HEK293 (cell line): ENCODE data around the gene DPYD.

Experiments
- CTCF ChIA-PET: fragments of 350-600 bp; formaldehyde crosslinking; extraction: SDS; loops from one replicate; lab custom pipeline; 2021; ENCODE audit warnings: antibody characterized with exemption; lab: Yijun Ruan, JAX
- POLR2A ChIA-PET: fragments of 300-600 bp; formaldehyde crosslinking; extraction: SDS; loops from one replicate; lab custom pipeline; 2020; ENCODE audit warnings: antibody characterized with exemption, inconsistent platforms; lab: Yijun Ruan, JAX
- H3K27ac ChIP-seq: fragments of 200-500 bp; sonication (Bioruptor generic); 2 replicates; pipeline ENCODE4 v1.5.1; 2014; ENCODE audit warnings: low read depth, low read length, control low read depth, inconsistent platforms; ENCODE audit errors: extremely low read depth
- H3K36me3 ChIP-seq, 2 experiments: fragments of 200-500 bp in 1 of 2; sonication (Bioruptor generic) in 1 of 2; 1 replicate in 1 of 2; 2 replicates in 1 of 2; pipeline ENCODE4 v1.5.1; 2014 to 2017; ENCODE audit warnings: inconsistent platforms in 2 of 2, low read length in 2 of 2; ENCODE audit not compliant: control insufficient read depth in 2 of 2, insufficient read depth in 1 of 2
- H3K4me1 ChIP-seq: fragments of 200-500 bp; sonication (Bioruptor generic); 2 replicates; pipeline ENCODE4 v1.5.1; 2014; ENCODE audit warnings: mild to moderate bottlenecking, low read length, inconsistent platforms; ENCODE audit not compliant: control insufficient read depth, insufficient read depth
- H3K4me3 ChIP-seq: 2 replicates; pipeline ENCODE4 v1.5.1; 2011; ENCODE audit warnings: low read depth, mild to moderate bottlenecking, control low read depth, low read length, moderate library complexity
- H3K9me3 ChIP-seq: fragments of 200-500 bp; sonication (Bioruptor generic); 2 replicates; pipeline ENCODE4 v1.5.1; 2014; ENCODE audit warnings: low read depth, low read length, inconsistent platforms; ENCODE audit not compliant: control insufficient read depth, insufficient read depth
- HOXA7 ChIP-seq: sonication (generic); formaldehyde crosslinking; IDR thresholded peaks from 2 replicates; pipeline ENCODE4 v1.8.1; 2022; ENCODE audit warnings: missing genetic modification reagents, borderline replicate concordance
- KLF9 ChIP-seq: fragments of 450-650 bp; formaldehyde crosslinking; IDR thresholded peaks from 2 replicates; pipeline ENCODE4 v1.5.1; 2016; ENCODE audit warnings: missing biosample characterization, missing genetic modification characterization, low read depth
- PRDM1 ChIP-seq: fragments of 450-650 bp; formaldehyde crosslinking; IDR thresholded peaks from 2 replicates; pipeline ENCODE4; 2016; ENCODE audit warnings: missing biosample characterization, missing genetic modification characterization
- ZBTB17 ChIP-seq: fragments of 450-650 bp; formaldehyde crosslinking; IDR thresholded peaks from 2 replicates; pipeline ENCODE4 v1.5.1; 2016; ENCODE audit warnings: missing biosample characterization, missing genetic modification characterization
- ZBTB21 ChIP-seq: fragments of 450-650 bp; formaldehyde crosslinking; IDR thresholded peaks from 2 replicates; pipeline ENCODE4 v1.5.1; 2017; ENCODE audit warnings: missing biosample characterization, missing genetic modification characterization
- ZBTB7A ChIP-seq: fragments of 450-650 bp; formaldehyde crosslinking; IDR thresholded peaks from 2 replicates; pipeline ENCODE4 v1.5.1; 2016; ENCODE audit warnings: low read depth, missing biosample characterization, missing genetic modification characterization
- ZFP3 ChIP-seq: fragments of 450-650 bp; formaldehyde crosslinking; IDR thresholded peaks from 2 replicates; pipeline ENCODE4 v1.5.1; 2016; ENCODE audit warnings: low read depth, missing biosample characterization, missing genetic modification characterization
- ZFP37 ChIP-seq: fragments of 450-650 bp; formaldehyde crosslinking; IDR thresholded peaks from 2 replicates; pipeline ENCODE4 v1.5.1; 2016; ENCODE audit warnings: missing biosample characterization, missing genetic modification characterization
- ZNF112 ChIP-seq: fragments of 450-650 bp; formaldehyde crosslinking; IDR thresholded peaks from 2 replicates; pipeline ENCODE4 v1.5.0; 2017; ENCODE audit warnings: missing biosample characterization, missing genetic modification characterization
- ZNF132 ChIP-seq: fragments of 450-650 bp; formaldehyde crosslinking; IDR thresholded peaks from 2 replicates; pipeline ENCODE4 v1.5.1; 2017; ENCODE audit warnings: missing biosample characterization, missing genetic modification characterization, borderline replicate concordance
- ZNF146 ChIP-seq: fragments of 450-650 bp; formaldehyde crosslinking; IDR thresholded peaks from 2 replicates; pipeline ENCODE4 v1.5.1; 2016; ENCODE audit warnings: missing biosample characterization, missing genetic modification characterization
- ZNF169 ChIP-seq: fragments of 450-650 bp; formaldehyde crosslinking; IDR thresholded peaks from 2 replicates; pipeline ENCODE4 v1.5.1; 2016; ENCODE audit warnings: missing biosample characterization, missing genetic modification characterization
- ZNF266 ChIP-seq: fragments of 450-650 bp; formaldehyde crosslinking; IDR thresholded peaks from 2 replicates; pipeline ENCODE4 v1.5.1; 2016; ENCODE audit warnings: missing biosample characterization, missing genetic modification characterization, low read depth
- ZNF416 ChIP-seq: fragments of 450-650 bp; formaldehyde crosslinking; IDR thresholded peaks from 2 replicates; pipeline ENCODE4 v1.5.1; 2016; ENCODE audit warnings: missing biosample characterization, missing genetic modification characterization
- ZNF473 ChIP-seq: fragments of 450-650 bp; formaldehyde crosslinking; IDR thresholded peaks from 2 replicates; pipeline ENCODE4 v1.5.1; 2017; ENCODE audit warnings: missing biosample characterization, missing genetic modification characterization
- ZNF561 ChIP-seq: fragments of 450-650 bp; IDR thresholded peaks from 2 replicates; pipeline ENCODE4 v1.5.1; 2018; ENCODE audit warnings: missing biosample characterization, missing genetic modification characterization, borderline replicate concordance
- ZNF654 ChIP-seq: fragments of 450-650 bp; formaldehyde crosslinking; IDR thresholded peaks from 2 replicates; pipeline ENCODE4 v1.5.1; 2016; ENCODE audit warnings: low read depth, missing biosample characterization, missing genetic modification characterization
- ZSCAN23 ChIP-seq: fragments of 450-650 bp; formaldehyde crosslinking; IDR thresholded peaks from 2 replicates; pipeline ENCODE4 v1.5.1; 2016; ENCODE audit warnings: missing biosample characterization, missing genetic modification characterization
- ZSCAN30 ChIP-seq: fragments of 450-650 bp; IDR thresholded peaks from 2 replicates; pipeline ENCODE4 v1.5.1; 2018; ENCODE audit warnings: missing biosample characterization, mild to moderate bottlenecking, missing genetic modification characterization, moderate library complexity
- TF ChIP-seq, protein P1 (sequence below): fragments of 450-650 bp; formaldehyde crosslinking; IDR thresholded peaks from 2 replicates; pipeline ENCODE4 v1.5.1; 2016; ENCODE audit warnings: missing biosample characterization, missing genetic modification characterization
- TF ChIP-seq, protein P2 (sequence below): sonication (generic); formaldehyde crosslinking; IDR thresholded peaks from 2 replicates; pipeline ENCODE4 v1.8.1; 2022; ENCODE audit warnings: mild to moderate bottlenecking, moderate library complexity, missing genetic modification reagents
- TF ChIP-seq, protein P3 (sequence below): fragments of 450-650 bp; formaldehyde crosslinking; IDR thresholded peaks from 2 replicates; pipeline ENCODE4 v1.5.1; 2016; ENCODE audit warnings: missing biosample characterization, missing genetic modification characterization, low read depth
- TF ChIP-seq, protein P4 (sequence below): fragments of 450-650 bp; formaldehyde crosslinking; IDR thresholded peaks from 2 replicates; pipeline ENCODE4 v1.5.1; 2016; ENCODE audit warnings: missing biosample characterization, missing genetic modification characterization
- TF ChIP-seq, protein P5 (sequence below): fragments of 450-650 bp; formaldehyde crosslinking; IDR thresholded peaks from 2 replicates; pipeline ENCODE4 v1.5.1; 2016; ENCODE audit warnings: missing biosample characterization, missing genetic modification characterization
- TF ChIP-seq, protein P6 (sequence below): fragments of 450-650 bp; formaldehyde crosslinking; IDR thresholded peaks from 2 replicates; pipeline ENCODE4 v1.5.1; 2016; ENCODE audit warnings: missing biosample characterization, missing genetic modification characterization
- TF ChIP-seq, protein P7 (sequence below): fragments of 450-650 bp; formaldehyde crosslinking; IDR thresholded peaks from 2 replicates; pipeline ENCODE4 v1.5.1; 2016; ENCODE audit warnings: missing biosample characterization, missing genetic modification characterization

Gene DPYD

DNA sequence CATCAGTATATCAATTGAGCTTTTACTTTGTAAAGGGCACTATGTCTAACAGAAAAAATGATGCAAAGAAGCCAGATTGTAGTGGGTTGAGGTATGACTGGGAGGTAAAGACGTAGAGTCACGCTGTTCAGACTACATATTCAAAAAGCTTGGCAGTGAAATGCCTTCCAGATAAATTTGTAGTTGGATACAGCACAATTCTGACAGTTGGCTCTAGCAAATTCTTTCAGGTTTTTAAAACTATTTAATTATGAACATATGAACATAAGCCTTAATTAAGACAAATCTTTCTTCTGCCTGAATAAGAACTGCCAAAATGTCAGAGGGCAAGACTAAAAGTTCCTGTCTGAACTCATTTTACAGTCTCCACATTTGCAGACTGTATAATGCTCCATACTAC, 118.8 kb downstream of the DPYD start (continued):
- TF ChIP-seq, protein P1, sequence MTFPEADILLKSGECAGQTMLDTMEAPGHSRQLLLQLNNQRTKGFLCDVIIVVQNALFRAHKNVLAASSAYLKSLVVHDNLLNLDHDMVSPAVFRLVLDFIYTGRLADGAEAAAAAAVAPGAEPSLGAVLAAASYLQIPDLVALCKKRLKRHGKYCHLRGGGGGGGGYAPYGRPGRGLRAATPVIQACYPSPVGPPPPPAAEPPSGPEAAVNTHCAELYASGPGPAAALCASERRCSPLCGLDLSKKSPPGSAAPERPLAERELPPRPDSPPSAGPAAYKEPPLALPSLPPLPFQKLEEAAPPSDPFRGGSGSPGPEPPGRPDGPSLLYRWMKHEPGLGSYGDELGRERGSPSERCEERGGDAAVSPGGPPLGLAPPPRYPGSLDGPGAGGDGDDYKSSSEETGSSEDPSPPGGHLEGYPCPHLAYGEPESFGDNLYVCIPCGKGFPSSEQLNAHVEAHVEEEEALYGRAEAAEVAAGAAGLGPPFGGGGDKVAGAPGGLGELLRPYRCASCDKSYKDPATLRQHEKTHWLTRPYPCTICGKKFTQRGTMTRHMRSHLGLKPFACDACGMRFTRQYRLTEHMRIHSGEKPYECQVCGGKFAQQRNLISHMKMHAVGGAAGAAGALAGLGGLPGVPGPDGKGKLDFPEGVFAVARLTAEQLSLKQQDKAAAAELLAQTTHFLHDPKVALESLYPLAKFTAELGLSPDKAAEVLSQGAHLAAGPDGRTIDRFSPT (tag by site-specific recombination) = no peak
- no peak for TF ChIP-seq ZFP3 (tag by site-specific recombination)
- TF ChIP-seq, protein P2, sequence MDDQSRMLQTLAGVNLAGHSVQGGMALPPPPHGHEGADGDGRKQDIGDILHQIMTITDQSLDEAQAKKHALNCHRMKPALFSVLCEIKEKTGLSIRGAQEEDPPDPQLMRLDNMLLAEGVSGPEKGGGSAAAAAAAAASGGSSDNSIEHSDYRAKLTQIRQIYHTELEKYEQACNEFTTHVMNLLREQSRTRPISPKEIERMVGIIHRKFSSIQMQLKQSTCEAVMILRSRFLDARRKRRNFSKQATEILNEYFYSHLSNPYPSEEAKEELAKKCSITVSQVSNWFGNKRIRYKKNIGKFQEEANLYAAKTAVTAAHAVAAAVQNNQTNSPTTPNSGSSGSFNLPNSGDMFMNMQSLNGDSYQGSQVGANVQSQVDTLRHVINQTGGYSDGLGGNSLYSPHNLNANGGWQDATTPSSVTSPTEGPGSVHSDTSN = no peak
- TF ChIP-seq ZNF132 (tag by site-specific recombination) = no peak
- TF ChIP-seq, all 188 proteins: peak for 0

DNA sequence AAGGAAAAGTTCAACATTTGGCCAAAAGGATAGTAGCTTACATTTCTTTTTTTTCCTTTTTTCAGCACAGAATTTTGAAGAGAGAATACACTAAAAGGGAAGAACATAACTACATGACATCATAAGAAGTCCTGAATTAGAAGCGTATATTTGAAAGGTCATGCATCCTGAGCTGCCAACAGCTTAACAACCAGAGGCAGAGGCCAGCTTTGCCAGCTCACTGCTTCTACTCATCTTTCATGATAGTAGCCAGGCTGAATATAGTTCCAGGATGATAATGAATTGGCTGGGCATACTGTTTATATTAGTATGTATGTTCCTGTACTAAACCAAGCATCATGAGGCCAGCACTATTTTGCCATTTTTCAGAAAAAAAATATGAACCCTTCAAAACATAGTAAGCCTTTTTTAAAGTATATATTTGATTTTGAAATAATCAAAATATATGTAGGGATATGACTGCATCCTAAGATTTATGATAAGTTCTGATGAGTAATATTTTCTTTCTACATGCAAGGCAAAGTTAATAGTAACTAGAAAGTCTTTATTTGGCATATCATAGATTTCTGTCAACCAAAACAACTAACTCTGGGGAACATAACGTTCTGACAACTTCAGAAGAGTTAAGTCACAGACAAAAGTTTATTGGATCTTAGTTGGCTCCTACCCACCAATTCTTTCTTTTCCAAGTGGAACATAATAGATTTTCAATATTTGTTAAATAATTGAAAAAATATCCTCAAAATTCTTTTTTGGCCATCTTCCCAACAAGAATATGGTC, 123.2 kb downstream of the DPYD start:
- CTCF ChIA-PET = interaction anchor here (1.2 kb wide), 1 partner anchor 14 kb away, joined by 3 read pairs; no protein-coding TSS in a partner anchor

DNA sequence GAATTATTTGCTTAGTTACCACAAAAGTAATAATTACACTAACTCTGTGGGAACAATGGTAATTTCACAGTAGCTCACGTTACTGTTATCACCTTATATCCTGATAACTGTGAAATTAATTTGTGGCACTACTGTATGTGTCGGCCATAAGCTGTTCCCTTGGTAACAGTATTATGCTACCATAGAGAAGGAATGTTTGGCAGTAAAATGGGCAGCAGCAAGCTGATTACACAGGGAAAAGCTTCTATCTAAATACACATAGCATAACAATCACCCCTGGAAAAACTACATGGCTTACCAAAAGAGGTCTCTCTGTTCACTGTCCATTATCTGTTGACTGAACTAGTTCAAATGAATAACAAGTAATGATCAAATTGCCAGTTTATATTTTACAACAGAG, 124.1 kb downstream of the DPYD start:
- H3K9me3 ChIP-seq = no peaks in the 10 kb centered on the region
- no peaks in the 10 kb centered on the region for H3K36me3 ChIP-seq
- ChIA-PET POLR2A (no interaction called here), CTCF (interaction anchor here (1.2 kb wide), 1 partner anchor 13 kb away, joined by 3 read pairs; no protein-coding TSS in a partner anchor)
- no peak overlapping the region for H3K27ac ChIP-seq
- H3K4me1 ChIP-seq = no peaks in the 10 kb centered on the region; the same call in 1 of the 2 replicates
- no peak overlapping the region for H3K4me3 ChIP-seq
- TF ChIP-seq ZNF169 (tag by site-specific recombination) (no peak), ZBTB17 (tag by site-specific recombination) (no peak), ZSCAN30 (tag by site-specific recombination) (no peak), ZNF416 (tag by site-specific recombination) (no peak), ZNF112 (tag by site-specific recombination) (no peak), KLF9 (tag by site-specific recombination) (no peak), PRDM1 (tag by site-specific recombination) (no peak)
- TF ChIP-seq, protein P3, sequence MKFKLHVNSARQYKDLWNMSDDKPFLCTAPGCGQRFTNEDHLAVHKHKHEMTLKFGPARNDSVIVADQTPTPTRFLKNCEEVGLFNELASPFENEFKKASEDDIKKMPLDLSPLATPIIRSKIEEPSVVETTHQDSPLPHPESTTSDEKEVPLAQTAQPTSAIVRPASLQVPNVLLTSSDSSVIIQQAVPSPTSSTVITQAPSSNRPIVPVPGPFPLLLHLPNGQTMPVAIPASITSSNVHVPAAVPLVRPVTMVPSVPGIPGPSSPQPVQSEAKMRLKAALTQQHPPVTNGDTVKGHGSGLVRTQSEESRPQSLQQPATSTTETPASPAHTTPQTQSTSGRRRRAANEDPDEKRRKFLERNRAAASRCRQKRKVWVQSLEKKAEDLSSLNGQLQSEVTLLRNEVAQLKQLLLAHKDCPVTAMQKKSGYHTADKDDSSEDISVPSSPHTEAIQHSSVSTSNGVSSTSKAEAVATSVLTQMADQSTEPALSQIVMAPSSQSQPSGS = no peak
- TF ChIP-seq, protein P4, sequence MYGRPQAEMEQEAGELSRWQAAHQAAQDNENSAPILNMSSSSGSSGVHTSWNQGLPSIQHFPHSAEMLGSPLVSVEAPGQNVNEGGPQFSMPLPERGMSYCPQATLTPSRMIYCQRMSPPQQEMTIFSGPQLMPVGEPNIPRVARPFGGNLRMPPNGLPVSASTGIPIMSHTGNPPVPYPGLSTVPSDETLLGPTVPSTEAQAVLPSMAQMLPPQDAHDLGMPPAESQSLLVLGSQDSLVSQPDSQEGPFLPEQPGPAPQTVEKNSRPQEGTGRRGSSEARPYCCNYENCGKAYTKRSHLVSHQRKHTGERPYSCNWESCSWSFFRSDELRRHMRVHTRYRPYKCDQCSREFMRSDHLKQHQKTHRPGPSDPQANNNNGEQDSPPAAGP = no peak
- TF ChIP-seq, protein P2 = no peak
- TF ChIP-seq, protein P5, sequence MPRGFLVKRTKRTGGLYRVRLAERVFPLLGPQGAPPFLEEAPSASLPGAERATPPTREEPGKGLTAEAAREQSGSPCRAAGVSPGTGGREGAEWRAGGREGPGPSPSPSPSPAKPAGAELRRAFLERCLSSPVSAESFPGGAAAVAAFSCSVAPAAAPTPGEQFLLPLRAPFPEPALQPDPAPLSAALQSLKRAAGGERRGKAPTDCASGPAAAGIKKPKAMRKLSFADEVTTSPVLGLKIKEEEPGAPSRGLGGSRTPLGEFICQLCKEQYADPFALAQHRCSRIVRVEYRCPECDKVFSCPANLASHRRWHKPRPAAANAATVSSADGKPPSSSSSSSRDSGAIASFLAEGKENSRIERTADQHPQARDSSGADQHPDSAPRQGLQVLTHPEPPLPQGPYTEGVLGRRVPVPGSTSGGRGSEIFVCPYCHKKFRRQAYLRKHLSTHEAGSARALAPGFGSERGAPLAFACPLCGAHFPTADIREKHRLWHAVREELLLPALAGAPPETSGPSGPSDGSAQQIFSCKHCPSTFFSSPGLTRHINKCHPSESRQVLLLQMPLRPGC (tag by site-specific recombination) = no peak

More for the DNA sequence above, 123.2 kb downstream of the DPYD start:
- no peaks in the 10 kb centered on the region for H3K9me3 ChIP-seq
- H3K27ac ChIP-seq = no peak overlapping the region
- no peak overlapping the region for H3K4me3 ChIP-seq
- no peak for TF ChIP-seq ZNF266 (tag by site-specific recombination)
- TF ChIP-seq, protein P6, sequence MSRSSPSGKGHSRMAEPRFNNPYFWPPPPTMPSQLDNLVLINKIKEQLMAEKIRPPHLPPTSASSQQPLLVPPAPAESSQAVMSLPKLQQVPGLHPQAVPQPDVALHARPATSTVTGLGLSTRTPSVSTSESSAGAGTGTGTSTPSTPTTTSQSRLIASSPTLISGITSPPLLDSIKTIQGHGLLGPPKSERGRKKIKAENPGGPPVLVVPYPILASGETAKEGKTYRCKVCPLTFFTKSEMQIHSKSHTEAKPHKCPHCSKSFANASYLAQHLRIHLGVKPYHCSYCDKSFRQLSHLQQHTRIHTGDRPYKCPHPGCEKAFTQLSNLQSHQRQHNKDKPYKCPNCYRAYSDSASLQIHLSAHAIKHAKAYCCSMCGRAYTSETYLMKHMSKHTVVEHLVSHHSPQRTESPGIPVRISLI (tag by site-specific recombination) = no peak
- no peak for TF ChIP-seq HOXA7
- TF ChIP-seq ZBTB21 = no peak
- no peak for TF ChIP-seq ZNF146 (tag by site-specific recombination)
- TF ChIP-seq, protein P7, sequence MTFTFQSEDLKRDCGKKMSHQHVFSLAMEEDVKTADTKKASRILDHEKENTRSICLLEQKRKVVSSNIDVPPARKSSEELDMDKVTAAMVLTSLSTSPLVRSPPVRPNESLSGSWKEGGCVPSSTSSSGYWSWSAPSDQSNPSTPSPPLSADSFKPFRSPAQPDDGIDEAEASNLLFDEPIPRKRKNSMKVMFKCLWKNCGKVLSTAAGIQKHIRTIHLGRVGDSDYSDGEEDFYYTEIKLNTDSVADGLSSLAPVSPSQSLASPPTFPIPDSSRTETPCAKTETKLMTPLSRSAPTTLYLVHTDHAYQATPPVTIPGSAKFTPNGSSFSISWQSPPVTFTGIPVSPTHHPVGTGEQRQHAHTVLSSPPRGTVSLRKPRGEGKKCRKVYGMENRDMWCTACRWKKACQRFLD (tag by site-specific recombination) = no peak
- no peak for TF ChIP-seq ZNF654 (tag by site-specific recombination)
- no peak for TF ChIP-seq ZSCAN23 (tag by site-specific recombination)
- TF ChIP-seq ZBTB7A (tag by site-specific recombination) = no peak
- no peak for TF ChIP-seq ZNF473 (tag by site-specific recombination)
- no peak for TF ChIP-seq ZFP37 (tag by site-specific recombination)
- no peak for TF ChIP-seq ZNF561 (tag by site-specific recombination)
- TF ChIP-seq, all 188 proteins: peak for 0
- POLR2A ChIA-PET = no interaction called here
- no peaks in the 10 kb centered on the region; the same call in 1 of the 2 replicates for H3K4me1 ChIP-seq
- H3K36me3 ChIP-seq = no peaks in the 10 kb centered on the region
